ENCODE results near the gene NINL.

- no peak for TF ChIP-seq CTCF (IDR thresholded peaks at IDR 0.05; ENCODE audit: insufficient read depth, low read length)
- TF ChIP-seq POLR2AphosphoS5 (IDR thresholded peaks at IDR 0.05; ENCODE audit: low read depth): no peak
- no peak for TF ChIP-seq REST (IDR thresholded peaks at IDR 0.05; ENCODE audit: insufficient replicate concordance, low read depth)
Observed at GRCh38 chr20:25493137-25493536, 92.2 kb downstream of the NINL start.

Measured in HL-60 (cell line).